HEK293 (cell line): Measurements from ENCODE around the gene ANKH.
A peak's percentile ranks its signal among the peaks of the same experiment; 100 is the strongest.

Experiments used
- ATF2 ChIP-seq: fragments of 450-650 bp; formaldehyde crosslinking; IDR thresholded peaks from 2 replicates; pipeline ENCODE4 v1.5.1; 2016; ENCODE audit warnings: missing biosample characterization, missing genetic modification characterization, low read depth
- KLF16 ChIP-seq: fragments of 450-650 bp; formaldehyde crosslinking; IDR thresholded peaks from 2 replicates; pipeline ENCODE4 v1.5.1; 2017; ENCODE audit warnings: missing biosample characterization, missing genetic modification characterization
- MYNN ChIP-seq: fragments of 450-650 bp; formaldehyde crosslinking; IDR thresholded peaks from 2 replicates; pipeline ENCODE4 v1.5.1; 2016; ENCODE audit warnings: missing biosample characterization, missing genetic modification characterization, borderline replicate concordance
- PATZ1 ChIP-seq: fragments of 450-650 bp; formaldehyde crosslinking; IDR thresholded peaks from 2 replicates; pipeline ENCODE4 v1.5.1; 2016; ENCODE audit warnings: missing biosample characterization, missing genetic modification characterization
- PRDM10 ChIP-seq: fragments of 450-650 bp; formaldehyde crosslinking; IDR thresholded peaks from 2 replicates; pipeline ENCODE4 v1.5.1; 2016; ENCODE audit warnings: missing biosample characterization, missing genetic modification characterization
- SALL2 ChIP-seq: fragments of 450-650 bp; formaldehyde crosslinking; IDR thresholded peaks from 2 replicates; pipeline ENCODE4 v1.5.0; 2017; ENCODE audit warnings: missing biosample characterization, mild to moderate bottlenecking, missing genetic modification characterization, borderline replicate concordance
- ZBTB49 ChIP-seq: fragments of 450-650 bp; formaldehyde crosslinking; IDR thresholded peaks from 2 replicates; pipeline ENCODE4 v1.5.1; 2016; ENCODE audit warnings: missing biosample characterization, missing genetic modification characterization, low read depth
- ZFP37 ChIP-seq: fragments of 450-650 bp; formaldehyde crosslinking; IDR thresholded peaks from 2 replicates; pipeline ENCODE4 v1.5.1; 2016; ENCODE audit warnings: missing biosample characterization, missing genetic modification characterization
- ZIC2 ChIP-seq: fragments of 450-650 bp; formaldehyde crosslinking; IDR thresholded peaks from 2 replicates; pipeline ENCODE4 v1.5.1; 2016; ENCODE audit warnings: missing biosample characterization, missing genetic modification characterization
- ZNF302 ChIP-seq: fragments of 450-650 bp; formaldehyde crosslinking; IDR thresholded peaks from 2 replicates; pipeline ENCODE4 v1.5.1; 2016; ENCODE audit warnings: missing biosample characterization, missing genetic modification characterization, low read depth
- ZNF398 ChIP-seq: fragments of 450-650 bp; formaldehyde crosslinking; IDR thresholded peaks from 2 replicates; pipeline ENCODE4 v1.5.1; 2017; ENCODE audit warnings: missing biosample characterization, missing genetic modification characterization
- ZNF626 ChIP-seq: fragments of 450-650 bp; sonication (Bioruptor Pico); formaldehyde crosslinking; IDR thresholded peaks from 2 replicates; pipeline ENCODE4 v1.5.1; 2018; ENCODE audit warnings: missing biosample characterization, missing genetic modification characterization, inconsistent platforms
- ZNF645 ChIP-seq: fragments of 450-650 bp; formaldehyde crosslinking; IDR thresholded peaks from 2 replicates; pipeline ENCODE4; 2016; ENCODE audit warnings: missing biosample characterization, missing genetic modification characterization
- ZNF660 ChIP-seq: fragments of 450-650 bp; IDR thresholded peaks from 2 replicates; pipeline ENCODE4 v1.5.1; 2018; ENCODE audit warnings: missing biosample characterization, mild to moderate bottlenecking, missing genetic modification characterization
- ZNF664 ChIP-seq: fragments of 450-650 bp; formaldehyde crosslinking; IDR thresholded peaks from 2 replicates; pipeline ENCODE4 v1.5.1; 2016; ENCODE audit warnings: missing biosample characterization, missing genetic modification characterization
- ZSCAN5A ChIP-seq: fragments of 450-650 bp; formaldehyde crosslinking; IDR thresholded peaks from 2 replicates; pipeline ENCODE4 v1.5.1; 2016; ENCODE audit warnings: missing biosample characterization, missing genetic modification characterization
- TF ChIP-seq, protein P1 (sequence below): fragments of 450-650 bp; formaldehyde crosslinking; conservative IDR thresholded peaks from 2 replicates; pipeline ENCODE4 v1.5.1; 2016; ENCODE audit warnings: low read depth, missing biosample characterization, missing genetic modification characterization

Gene ANKH

DNA sequence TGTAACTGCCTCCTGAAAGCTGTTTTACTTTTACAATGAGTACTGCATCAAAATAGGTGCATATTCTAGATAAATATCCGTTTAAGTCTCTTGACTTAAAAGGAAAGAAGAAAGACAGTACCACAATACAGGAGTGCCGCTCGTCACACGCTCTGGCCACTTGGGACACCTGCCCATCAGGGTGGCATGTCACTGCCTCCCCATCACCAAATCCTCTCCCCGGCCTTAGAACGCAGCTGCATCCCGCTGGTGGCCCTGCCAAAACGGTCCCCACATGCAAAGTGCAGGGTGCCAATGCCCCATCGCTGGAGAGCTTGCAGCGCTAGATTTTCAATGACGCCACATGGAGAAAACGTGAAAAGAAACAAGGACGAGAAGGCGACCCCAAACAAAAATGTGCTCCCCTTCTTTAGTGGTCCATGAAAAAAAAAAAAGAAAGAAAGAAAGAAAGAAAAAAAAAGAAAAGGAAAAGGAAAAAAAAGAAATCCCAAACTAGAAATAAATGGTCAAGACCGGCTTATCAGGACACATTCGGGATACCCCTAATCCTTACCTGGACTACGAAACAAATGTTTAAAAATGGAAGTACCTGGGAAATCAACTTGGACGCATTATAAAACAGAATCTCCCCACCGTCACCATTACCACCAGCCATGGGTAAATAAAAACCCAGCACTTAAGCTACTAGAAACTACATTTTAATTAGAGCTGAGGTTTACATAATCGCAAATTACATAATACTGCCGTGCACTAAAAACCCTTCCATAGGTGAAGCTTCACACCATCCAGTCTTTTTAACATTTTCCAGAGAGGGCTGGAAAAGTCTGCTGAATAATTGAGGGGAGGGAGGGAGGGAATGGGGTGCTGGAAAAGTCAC lies 1.0 kb downstream of the ANKH start (continued):
- TF ChIP-seq ZNF398 (tag by site-specific recombination) (no peak), KLF16 (tag by site-specific recombination) (no peak), PRDM10 (tag by site-specific recombination) (peak; percentile 91), ATF2 (tag by site-specific recombination) (no peak), ZNF302 (tag by site-specific recombination) (no peak), ZIC2 (tag by site-specific recombination) (no peak; the same call in 1 of the 2 replicates), ZNF645 (tag by site-specific recombination) (no peak), ZBTB49 (tag by site-specific recombination) (no peak), ZSCAN5A (tag by site-specific recombination) (no peak), MYNN (tag by site-specific recombination) (no peak), ZNF660 (tag by site-specific recombination) (0 out of 2 replicates have a peak, but pooled peaks have one; percentile 10), SALL2 (tag by site-specific recombination) (no peak), ZNF664 (tag by site-specific recombination) (no peak), ZNF626 (no peak), PATZ1 (tag by site-specific recombination) (peak; percentile 54; the same call in 1 of the 2 replicates), ZFP37 (tag by site-specific recombination) (no peak)
- TF ChIP-seq, protein P1, sequence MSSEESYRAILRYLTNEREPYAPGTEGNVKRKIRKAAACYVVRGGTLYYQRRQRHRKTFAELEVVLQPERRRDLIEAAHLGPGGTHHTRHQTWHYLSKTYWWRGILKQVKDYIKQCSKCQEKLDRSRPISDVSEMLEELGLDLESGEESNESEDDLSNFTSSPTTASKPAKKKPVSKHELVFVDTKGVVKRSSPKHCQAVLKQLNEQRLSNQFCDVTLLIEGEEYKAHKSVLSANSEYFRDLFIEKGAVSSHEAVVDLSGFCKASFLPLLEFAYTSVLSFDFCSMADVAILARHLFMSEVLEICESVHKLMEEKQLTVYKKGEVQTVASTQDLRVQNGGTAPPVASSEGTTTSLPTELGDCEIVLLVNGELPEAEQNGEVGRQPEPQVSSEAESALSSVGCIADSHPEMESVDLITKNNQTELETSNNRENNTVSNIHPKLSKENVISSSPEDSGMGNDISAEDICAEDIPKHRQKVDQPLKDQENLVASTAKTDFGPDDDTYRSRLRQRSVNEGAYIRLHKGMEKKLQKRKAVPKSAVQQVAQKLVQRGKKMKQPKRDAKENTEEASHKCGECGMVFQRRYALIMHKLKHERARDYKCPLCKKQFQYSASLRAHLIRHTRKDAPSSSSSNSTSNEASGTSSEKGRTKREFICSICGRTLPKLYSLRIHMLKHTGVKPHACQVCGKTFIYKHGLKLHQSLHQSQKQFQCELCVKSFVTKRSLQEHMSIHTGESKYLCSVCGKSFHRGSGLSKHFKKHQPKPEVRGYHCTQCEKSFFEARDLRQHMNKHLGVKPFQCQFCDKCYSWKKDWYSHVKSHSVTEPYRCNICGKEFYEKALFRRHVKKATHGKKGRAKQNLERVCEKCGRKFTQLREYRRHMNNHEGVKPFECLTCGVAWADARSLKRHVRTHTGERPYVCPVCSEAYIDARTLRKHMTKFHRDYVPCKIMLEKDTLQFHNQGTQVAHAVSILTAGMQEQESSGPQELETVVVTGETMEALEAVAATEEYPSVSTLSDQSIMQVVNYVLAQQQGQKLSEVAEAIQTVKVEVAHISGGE (tag by site-specific recombination), result peak; percentile 91
